Smooth muscle cell (in vitro differentiated cells): ENCODE results near the gene TRERF1. TPM values are rescaled to one million over a fixed set of nuclear protein-coding genes. Genes with fewer than 3 reads are reported as not detected.

Experiments
- DNase-seq: peaks from one replicate; lab custom pipeline; 2025; ENCODE audit not compliant: unreplicated experiment; lab: John Stamatoyannopoulos, UW
- H2AFZ ChIP-seq: fragments of 200-600 bp; sonication (generic); 2 replicates; pipeline ENCODE4 v1.6.0; 2016; ENCODE audit warnings: antibody characterized with exemption, low read depth, mild to moderate bottlenecking
- H3F3A ChIP-seq: fragments of 200-600 bp; sonication (generic); 2 replicates; pipeline ENCODE4 v1.6.0; 2017; ENCODE audit warnings: antibody characterized with exemption, low read depth
- H3K27ac ChIP-seq: fragments of 200-600 bp; sonication (generic); 2 replicates; pipeline ENCODE4 v1.5.1; 2016; ENCODE audit warnings: low read depth, mild to moderate bottlenecking
- H3K27me3 ChIP-seq: fragments of 200-600 bp; sonication (generic); 2 replicates; pipeline ENCODE4 v1.6.1; 2016; ENCODE audit warnings: low read depth, mild to moderate bottlenecking
- H3K36me3 ChIP-seq: fragments of 200-600 bp; sonication (generic); 2 replicates; pipeline ENCODE4 v1.5.1; 2016; ENCODE audit warnings: low read depth
- H3K4me1 ChIP-seq: fragments of 200-600 bp; sonication (generic); 2 replicates; pipeline ENCODE4 v1.5.1; 2016; ENCODE audit warnings: low read depth
- H3K4me2 ChIP-seq: fragments of 200-600 bp; sonication (generic); 2 replicates; pipeline ENCODE4 v1.6.0; 2016; ENCODE audit warnings: mild to moderate bottlenecking
- H3K4me3 ChIP-seq: fragments of 200-600 bp; sonication (generic); 2 replicates; pipeline ENCODE4 v1.5.1; 2016; ENCODE audit warnings: mild to moderate bottlenecking
- H3K79me2 ChIP-seq: fragments of 200-600 bp; sonication (generic); 2 replicates; pipeline ENCODE4 v1.6.0; 2016; ENCODE audit warnings: low read depth, mild to moderate bottlenecking
- H3K9ac ChIP-seq: fragments of 200-600 bp; sonication (generic); 2 replicates; pipeline ENCODE4 v1.6.0; 2016; ENCODE audit warnings: low read depth
- H3K9me3 ChIP-seq: fragments of 200-600 bp; sonication (generic); replicated peaks from 2 replicates; pipeline ENCODE4 v1.5.1; 2016; ENCODE audit warnings: low read depth
- H4K20me1 ChIP-seq: fragments of 200-600 bp; sonication (generic); 2 replicates; pipeline ENCODE4 v1.6.0; 2016; ENCODE audit warnings: low read depth
- CTCF ChIP-seq: fragments of 200-600 bp; sonication (generic); IDR thresholded peaks from 2 replicates; pipeline ENCODE4 v1.5.1; 2017; ENCODE audit warnings: borderline replicate concordance, mild to moderate bottlenecking, antibody characterized with exemption; ENCODE audit not compliant: insufficient read depth, poor library complexity, severe bottlenecking
- WGBS: methylation state at CpG from one replicate; pipeline ENCODE4 v1.1.7; 2016; ENCODE audit warnings: low lambda C conversion rate; 5-methylcytosine and 5-hydroxymethylcytosine counted together
- polyA plus RNA-seq: library from polyadenylated mRNA; unstranded; fragments of >200 nt; fragmentation: Nextera tagmentation; extraction: Ambion mirVana; gene quantifications from 2 replicates; pipeline ENCODE4 v1.2.1, GENCODE V29; 2016
- total RNA-seq: library from RNA; depleted of rRNA; stranded (reverse); fragments of >200 nt; gene quantifications from 2 replicates; pipeline ENCODE4 v1.2.3, GENCODE V29; 2014

Gene TRERF1
- total and polyA plus RNA-seq, 2 experiments from 2014 or later: 3.5 to 5.3 TPM

DNA sequence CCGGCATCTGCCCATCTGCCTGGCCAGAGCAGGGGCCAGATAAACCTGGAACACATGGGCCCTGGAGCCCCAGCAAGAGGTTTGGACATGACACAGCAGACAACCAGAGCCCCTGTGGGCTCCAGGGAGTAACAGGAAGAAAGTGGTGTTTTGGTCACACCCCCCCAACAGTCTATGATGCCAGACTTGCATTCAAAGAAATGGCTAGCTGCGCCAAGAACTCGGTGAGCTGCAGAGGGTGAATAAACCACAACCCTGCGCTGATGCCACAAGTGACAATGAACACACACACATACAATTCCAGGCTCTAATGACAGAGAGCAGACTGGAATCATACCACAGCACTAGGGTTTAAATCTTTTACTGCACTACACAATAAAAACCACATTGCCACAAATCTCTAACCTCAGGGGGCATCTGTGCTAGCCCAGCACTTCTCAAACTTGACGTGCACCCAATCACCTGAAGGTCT, 34.0 kb downstream of the TRERF1 start:
- Histone ChIP-seq H3K4me1 (peaks cover 3% of the 10 kb centered on the region), H3F3A (no peaks in the 10 kb centered on the region), H3K27me3 (no peaks in the 10 kb centered on the region), H3K27ac (no peak overlapping the region), H2AFZ (no peak overlapping the region), H3K4me3 (no peak overlapping the region), H3K9me3 (no peaks in the 10 kb centered on the region), H4K20me1 (peaks cover 13% of the 10 kb centered on the region), H3K36me3 (no peaks in the 10 kb centered on the region), H3K9ac (no peak overlapping the region), H3K4me2 (no peak overlapping the region), H3K79me2 (no peaks in the 10 kb centered on the region)
- no peak for TF ChIP-seq CTCF
- no peak for DNase-seq
- 59% methylated on average over 5 of the region's 5 CpGs for WGBS

GRCh38 chr6:42411406-42411805, 40.3 kb downstream of the TRERF1 start:
- no peaks in the 10 kb centered on the region for H3K27me3 ChIP-seq
- TF ChIP-seq CTCF: no peak
- peaks cover 8% of the 10 kb centered on the region for H3K4me1 ChIP-seq
- H2AFZ ChIP-seq: no peak overlapping the region
- DNase-seq: no peak
- H3K27ac ChIP-seq: no peak overlapping the region
- no peak overlapping the region for H3K4me2 ChIP-seq
- H3K4me3 ChIP-seq: no peak overlapping the region
- peaks cover 2% of the 10 kb centered on the region for H3K79me2 ChIP-seq
- peaks cover 9% of the 10 kb centered on the region for H4K20me1 ChIP-seq
- H3F3A ChIP-seq: no peaks in the 10 kb centered on the region
- H3K9me3 ChIP-seq: no peaks in the 10 kb centered on the region
- H3K36me3 ChIP-seq: no peaks in the 10 kb centered on the region
- WGBS: 80% methylated on average over 6 of the region's 6 CpGs
- no peak overlapping the region for H3K9ac ChIP-seq

DNA sequence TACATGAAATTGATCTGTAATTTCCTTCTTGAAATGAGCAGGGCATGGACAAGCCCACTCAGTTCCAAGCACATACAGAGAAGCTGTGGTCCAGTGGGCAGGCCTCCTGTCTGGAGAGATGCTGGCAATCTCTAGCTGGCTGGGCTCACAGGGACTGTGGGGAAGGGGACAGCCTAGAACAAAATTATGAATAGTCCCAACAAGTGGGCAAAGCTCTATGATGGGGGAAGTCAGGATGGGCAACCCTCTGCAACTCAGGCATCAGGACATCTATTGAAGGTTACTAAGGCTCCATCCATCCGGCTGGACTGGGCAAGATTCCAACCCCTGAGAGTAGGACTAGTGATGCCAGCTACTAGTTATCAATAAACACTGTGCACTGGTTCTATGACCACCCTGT, 40.9 kb downstream of the TRERF1 start:
- Histone ChIP-seq H3K36me3 (no peaks in the 10 kb centered on the region), H4K20me1 (peaks cover 4% of the 10 kb centered on the region), H3K27ac (no peak overlapping the region), H3K4me1 (peaks cover 8% of the 10 kb centered on the region), H3K4me3 (no peak overlapping the region), H3K79me2 (peaks cover 2% of the 10 kb centered on the region), H3K9me3 (no peaks in the 10 kb centered on the region), H2AFZ (no peak overlapping the region), H3K27me3 (no peaks in the 10 kb centered on the region), H3F3A (no peaks in the 10 kb centered on the region), H3K9ac (no peak overlapping the region), H3K4me2 (no peak overlapping the region)
- WGBS: 95% methylated on average over 1 of the region's 1 CpG
- TF ChIP-seq CTCF: no peak
- no peak for DNase-seq

DNA sequence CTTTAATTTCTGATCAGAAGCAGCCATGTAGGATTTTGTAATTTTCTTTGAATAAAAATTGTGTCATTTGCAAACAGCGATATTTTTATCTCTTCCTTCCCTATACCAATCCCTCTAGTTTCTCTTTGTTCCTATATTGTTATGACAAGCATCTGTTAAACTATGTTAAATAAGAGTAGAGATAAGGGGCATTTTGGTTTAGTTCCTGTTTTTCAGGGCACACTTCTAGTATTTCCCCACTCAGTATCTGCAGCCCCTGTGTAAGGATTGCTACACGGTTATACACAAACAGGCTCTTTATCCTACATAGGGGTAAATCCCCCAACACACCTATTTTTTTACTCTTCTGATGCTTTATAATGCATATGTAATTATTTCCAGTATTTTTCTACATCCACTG, 42.1 kb downstream of the TRERF1 start:
- no peaks in the 10 kb centered on the region for H3K36me3 ChIP-seq
- H3K79me2 ChIP-seq: peaks cover 2% of the 10 kb centered on the region
- H3K4me1 ChIP-seq: peaks cover 14% of the 10 kb centered on the region
- no peak overlapping the region for H3K4me2 ChIP-seq
- H3K27me3 ChIP-seq: no peaks in the 10 kb centered on the region
- 78% methylated on average over 2 of the region's 2 CpGs for WGBS
- peaks cover 4% of the 10 kb centered on the region for H4K20me1 ChIP-seq
- H3K27ac ChIP-seq: no peak overlapping the region
- no peak for DNase-seq
- no peak for TF ChIP-seq CTCF
- H3K4me3 ChIP-seq: no peak overlapping the region
- H2AFZ ChIP-seq: no peak overlapping the region
- no peak overlapping the region for H3K9ac ChIP-seq
- H3F3A ChIP-seq: no peaks in the 10 kb centered on the region
- no peaks in the 10 kb centered on the region for H3K9me3 ChIP-seq
